Lower leg skin (tissue), 3 donors: ENCODE data around the gene UBAC2.

ENCODE experiments used
- CTCF ChIP-seq, 3 donors: fragments of 450-650 bp; IDR thresholded peaks; one replicate each; pipeline ENCODE4 v1.5.1; 2016; ENCODE audit warnings: antibody characterized with exemption in 3 of 3, mild to moderate bottlenecking in 3 of 3, moderate library complexity in 2 of 3
- POLR2A ChIP-seq, 2 donors: fragments of 450-650 bp; IDR thresholded peaks; one replicate each; pipeline ENCODE4 v1.6.1; 2016 to 2017; ENCODE audit warnings: antibody characterized with exemption in 2 of 2, mild to moderate bottlenecking in 1 of 2, moderate library complexity in 1 of 2

DNA sequence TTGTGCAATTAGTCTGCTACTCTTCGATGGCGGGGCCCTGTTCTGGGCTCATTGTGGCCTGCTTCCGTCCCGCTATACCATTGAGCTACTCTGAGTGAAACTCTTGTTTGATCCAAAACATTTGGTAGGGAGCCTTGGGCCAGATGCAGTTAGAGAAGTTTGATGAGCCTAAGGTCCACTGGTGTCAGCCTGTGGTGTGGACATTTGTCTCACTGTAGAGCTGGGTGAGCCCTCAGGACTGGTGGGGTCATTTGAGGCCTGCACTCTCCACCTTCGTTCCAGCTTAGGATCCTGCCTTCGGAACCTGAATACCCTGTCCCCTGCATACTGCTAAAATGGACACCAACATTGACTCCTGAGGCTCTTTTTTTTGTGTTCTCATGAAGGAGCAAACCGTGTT is 6.9 kb downstream of the UBAC2 start:
- TF ChIP-seq POLR2A (IDR thresholded peaks at IDR 0.05) (no peak), CTCF (IDR thresholded peaks at IDR 0.05) (no peak)
